Esophagus muscularis mucosa (tissue), 4 donors: ENCODE measurements around the gene DEDD2. TPM values are rescaled to one million over a fixed set of nuclear protein-coding genes. Genes with fewer than 3 reads are reported as not detected.

Experiments used
- DNase-seq: peaks from one replicate; pipeline ENCODE4 v3.0.0-alpha.2; 2017; ENCODE audit errors: extremely low spot score
- H3K27ac ChIP-seq, 4 donors: fragments of 200-600 bp; sonication (generic); replicated peaks in 1 of 4; 1 replicate in 3 of 4; 2 replicates in 1 of 4; pipeline ENCODE4 v1.5.1; 2016 to 2019; ENCODE audit warnings: mild to moderate bottlenecking in 1 of 4
- H3K27me3 ChIP-seq, 4 donors: fragments of 200-600 bp; sonication (generic); one replicate each; pipeline versions ENCODE4 v1.5.1 to v1.6.0; 2016 to 2019
- H3K36me3 ChIP-seq, 4 donors: fragments of 200-600 bp; sonication (generic); one replicate each; pipeline ENCODE4 v1.5.1; 2016 to 2019
- H3K4me1 ChIP-seq, 4 donors: fragments of 200-600 bp; sonication (generic); one replicate each; pipeline ENCODE4 v1.5.1; 2016 to 2019
- H3K4me3 ChIP-seq, 4 donors: fragments of 200-600 bp; sonication (generic); 1 replicate in 2 of 4; 2 replicates in 2 of 4; pipeline ENCODE4 v1.5.1; 2016 to 2019; ENCODE audit warnings: mild to moderate bottlenecking in 4 of 4, moderate library complexity in 1 of 4
- H3K9me3 ChIP-seq, 4 donors: fragments of 200-600 bp; sonication (generic); 1 replicate in 3 of 4; 2 replicates in 1 of 4; pipeline ENCODE4 v1.5.1; 2016 to 2019
- EP300 ChIP-seq: sonication (generic); formaldehyde crosslinking; IDR thresholded peaks from one replicate; pipeline ENCODE4 v1.6.1; 2017; ENCODE audit warnings: antibody characterized with exemption
- POLR2A ChIP-seq: fragments of 450-650 bp; IDR thresholded peaks from one replicate; pipeline ENCODE4 v1.6.1; 2017; ENCODE audit warnings: antibody characterized with exemption, moderate library complexity, mild to moderate bottlenecking, low read depth
- POLR2AphosphoS5 ChIP-seq, 2 donors: sonication (generic); formaldehyde crosslinking; IDR thresholded peaks; one replicate each; pipeline ENCODE4 v1.6.1; 2017; ENCODE audit warnings: antibody characterized with exemption in 2 of 2
- WGBS: methylation state at CpG from one replicate; pipeline ENCODE4 v1.1.5; 2018; 5-methylcytosine and 5-hydroxymethylcytosine counted together
- intact Hi-C: fragments of 100-400 bp; cut with DNase I; formaldehyde crosslinking; loops from one replicate; pipeline ENCODE4 v1.15.1; 2023
- total RNA-seq, 4 donors: library from RNA; depleted of rRNA; stranded (reverse); fragments of >200 nt; gene quantifications; one replicate each; pipeline versions ENCODE4 v1.1.0 to v1.2.1, GENCODE V29; 2016
- TF ChIP-seq, protein P1 (sequence below), 3 experiments: fragments of 200-600 bp in 2 of 3; fragments of 450-650 bp in 1 of 3; sonication (generic) in 2 of 3; IDR thresholded peaks; one replicate each; pipeline ENCODE4 v1.5.1; 2017 to 2019; ENCODE audit warnings: antibody characterized with exemption in 3 of 3, mild to moderate bottlenecking in 2 of 3, moderate library complexity in 1 of 3

DEDD2 gene
- total RNA-seq, 4 donors from 2014 or later: 22.0 to 42.1 (median 31.2) TPM

DNA sequence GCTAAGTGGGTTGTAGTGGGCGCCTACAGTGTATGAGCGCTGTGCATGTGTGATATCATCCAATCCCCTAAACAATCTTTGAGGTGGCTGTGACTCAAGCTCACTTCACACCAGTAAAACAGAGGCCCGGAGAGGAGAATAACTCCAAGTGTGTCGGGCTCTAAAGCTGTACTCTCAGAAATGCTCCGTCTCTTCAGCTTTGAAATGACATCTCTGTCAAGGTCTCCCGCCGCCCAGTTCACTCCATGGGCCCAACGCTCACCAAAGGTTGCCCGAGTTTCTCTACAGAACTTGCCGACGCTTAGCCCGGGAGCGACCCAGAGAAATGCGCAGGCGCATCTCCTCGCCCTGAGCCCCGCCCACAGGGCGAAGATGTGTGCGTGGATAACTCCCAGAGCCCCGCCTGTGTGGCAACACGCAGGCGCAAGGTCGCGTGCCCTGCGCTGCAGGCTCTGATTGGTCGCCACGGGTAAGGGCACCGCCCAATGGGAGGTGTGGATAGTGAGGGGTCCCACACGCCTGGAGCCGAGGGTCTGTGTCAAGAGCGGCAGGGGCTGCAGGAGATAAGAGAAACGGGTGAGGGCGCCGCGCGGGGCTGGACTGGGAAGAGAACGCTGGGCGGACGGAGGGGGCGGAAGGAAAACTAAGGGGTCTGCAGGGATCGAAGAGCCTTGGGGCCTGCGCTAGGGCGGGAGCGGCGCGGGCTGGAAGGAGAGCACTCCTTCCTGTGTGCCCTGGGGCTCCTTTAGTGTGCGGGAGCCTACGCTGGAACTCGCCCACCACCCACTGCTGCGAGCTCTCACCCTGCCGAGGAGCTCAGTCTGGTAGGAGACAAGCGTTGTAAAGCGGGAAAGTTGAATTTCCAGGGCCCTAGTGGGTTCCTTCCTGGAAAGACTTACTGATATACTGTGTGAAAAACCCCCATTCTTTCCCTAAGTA lies 2.6 kb upstream of the DEDD2 start, which contains the start of gene ZNF526:
Gene ZNF526, plus strand, starts transcription at position 501 of the 939 bp plus-strand sequence. CDS start 4,092 bp downstream, outside the sequence.
- H3K27ac ChIP-seq: peak within 1 kb of the TSS; percentile 85 to 93 (median 88)
- WGBS: under 1% methylated on average over 41 of the region's 53 CpGs
- H3K4me3 ChIP-seq: peak within 1 kb of the TSS; percentile 66 to 84 (median 76)
- no peaks in the 10 kb centered on the region for H3K27me3 ChIP-seq
- DNase-seq: peak; percentile 99
- intact Hi-C loops: no loop called here
- H3K9me3 ChIP-seq: no peaks in the 10 kb centered on the region
- TF ChIP-seq POLR2AphosphoS5 (IDR thresholded peaks at IDR 0.05) (peak; percentile 92 to 98), EP300 (no peak), POLR2A (peak; percentile 38)
- TF ChIP-seq, protein P1, sequence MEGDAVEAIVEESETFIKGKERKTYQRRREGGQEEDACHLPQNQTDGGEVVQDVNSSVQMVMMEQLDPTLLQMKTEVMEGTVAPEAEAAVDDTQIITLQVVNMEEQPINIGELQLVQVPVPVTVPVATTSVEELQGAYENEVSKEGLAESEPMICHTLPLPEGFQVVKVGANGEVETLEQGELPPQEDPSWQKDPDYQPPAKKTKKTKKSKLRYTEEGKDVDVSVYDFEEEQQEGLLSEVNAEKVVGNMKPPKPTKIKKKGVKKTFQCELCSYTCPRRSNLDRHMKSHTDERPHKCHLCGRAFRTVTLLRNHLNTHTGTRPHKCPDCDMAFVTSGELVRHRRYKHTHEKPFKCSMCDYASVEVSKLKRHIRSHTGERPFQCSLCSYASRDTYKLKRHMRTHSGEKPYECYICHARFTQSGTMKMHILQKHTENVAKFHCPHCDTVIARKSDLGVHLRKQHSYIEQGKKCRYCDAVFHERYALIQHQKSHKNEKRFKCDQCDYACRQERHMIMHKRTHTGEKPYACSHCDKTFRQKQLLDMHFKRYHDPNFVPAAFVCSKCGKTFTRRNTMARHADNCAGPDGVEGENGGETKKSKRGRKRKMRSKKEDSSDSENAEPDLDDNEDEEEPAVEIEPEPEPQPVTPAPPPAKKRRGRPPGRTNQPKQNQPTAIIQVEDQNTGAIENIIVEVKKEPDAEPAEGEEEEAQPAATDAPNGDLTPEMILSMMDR (IDR thresholded peaks at IDR 0.05): no peak
- peaks cover 9 to 19% (median 14%) of the 10 kb centered on the region in 4 donors for H3K36me3 ChIP-seq
- peaks cover 33 to 65% (median 59%) of the 10 kb centered on the region in 4 donors for H3K4me1 ChIP-seq

DNA sequence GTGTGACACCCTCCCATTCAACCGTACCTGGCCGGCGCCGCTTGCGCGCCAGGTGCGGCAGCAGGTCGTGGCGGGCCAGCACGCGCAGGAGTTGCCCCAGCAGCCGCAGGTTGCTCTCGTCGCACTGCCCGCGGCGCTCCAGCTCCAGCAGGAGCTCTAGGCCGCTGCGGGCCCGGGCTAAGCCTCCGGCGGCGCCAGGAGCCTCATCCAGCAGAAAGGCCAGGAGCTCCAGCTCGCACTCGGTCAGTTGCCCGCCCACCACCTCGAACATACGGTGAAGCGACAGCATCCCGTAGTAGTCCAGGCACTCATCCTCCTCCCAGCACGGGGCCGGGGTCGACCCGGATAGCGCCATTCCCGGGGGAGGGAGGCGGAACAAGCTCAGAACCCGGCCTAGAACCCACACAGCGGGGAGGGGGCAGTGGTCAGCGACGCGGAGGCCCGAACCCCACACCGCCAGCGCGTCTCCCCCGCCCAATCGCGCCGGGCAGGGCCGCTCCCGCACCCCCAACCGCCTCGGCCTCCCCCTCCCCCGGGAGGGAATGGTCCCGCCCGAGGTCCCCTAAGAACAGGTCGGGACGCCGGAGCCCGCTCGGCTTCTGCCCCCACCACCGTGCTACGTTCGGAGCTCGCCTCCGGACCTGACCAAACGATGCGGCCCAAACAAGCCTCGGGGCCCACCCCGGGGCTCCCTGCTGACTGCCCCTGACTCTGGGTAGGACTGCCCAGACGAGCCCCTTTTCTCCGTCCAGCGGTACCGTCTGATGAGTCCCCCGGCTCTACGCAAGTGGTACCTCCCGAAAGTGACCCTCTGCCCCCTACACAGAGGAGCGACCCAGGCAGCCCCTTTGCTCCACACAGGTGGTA lies 591 bp downstream of the DEDD2 start:
- H3K9me3 ChIP-seq: no peaks in the 10 kb centered on the region
- intact Hi-C loops: no loop called here
- TF ChIP-seq EP300: no peak
- TF ChIP-seq POLR2AphosphoS5 (IDR thresholded peaks at IDR 0.05): peak in 1 of 2 donors; percentile 19
- no peak for TF ChIP-seq POLR2A
- TF ChIP-seq, protein P1 (IDR thresholded peaks at IDR 0.05): peak in 1 of 3 experiments; percentile 8
- peaks cover 33 to 68% (median 55%) of the 10 kb centered on the region in 4 donors for H3K4me1 ChIP-seq
- H3K36me3 ChIP-seq: peaks cover 0 to 37% (median 27%) of the 10 kb centered on the region in 4 donors
- 3% methylated on average over 31 of the region's 79 CpGs for WGBS
- H3K27ac ChIP-seq: peak overlapping the region; percentile 85 to 93 (median 88)
- DNase-seq: no peak
- no peaks in the 10 kb centered on the region for H3K27me3 ChIP-seq
- H3K4me3 ChIP-seq: peak overlapping the region; percentile 69 to 94 (median 86)

DNA sequence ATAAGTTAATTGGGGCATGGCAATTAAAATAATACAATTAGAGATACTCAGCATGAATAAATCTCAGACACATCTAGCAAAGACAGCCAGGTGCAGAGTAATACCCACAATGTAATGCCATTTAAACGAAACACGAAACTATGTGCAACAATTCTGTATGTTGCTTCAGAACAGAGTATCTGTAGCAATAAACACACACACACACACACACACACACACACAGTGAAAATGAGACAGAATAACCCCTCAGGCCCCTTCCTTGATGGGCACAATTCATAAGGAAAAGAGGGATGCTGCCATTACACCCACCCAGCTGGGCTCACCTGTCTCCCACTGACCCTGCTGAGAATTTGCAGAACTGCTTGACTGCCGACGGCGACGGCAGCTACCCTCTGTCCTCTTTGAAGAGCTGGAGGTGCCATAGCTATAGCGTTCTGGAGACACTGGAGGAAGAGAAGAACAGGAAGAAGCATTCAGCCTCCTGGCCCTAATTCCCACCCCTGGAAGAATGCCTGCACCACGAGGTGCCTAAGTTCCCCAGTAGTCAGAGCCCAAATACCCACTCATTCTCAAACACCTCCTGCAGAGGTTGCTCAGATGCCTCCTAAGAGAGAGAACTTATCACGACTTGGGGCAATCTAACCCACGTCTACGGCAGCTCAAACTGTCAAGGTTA lies 2.5 kb downstream of the DEDD2 start:
- no peak for DNase-seq
- peaks cover 25 to 54% (median 40%) of the 10 kb centered on the region in 4 donors for H3K4me1 ChIP-seq
- WGBS: 97% methylated on average over 9 of the region's 11 CpGs

DNA sequence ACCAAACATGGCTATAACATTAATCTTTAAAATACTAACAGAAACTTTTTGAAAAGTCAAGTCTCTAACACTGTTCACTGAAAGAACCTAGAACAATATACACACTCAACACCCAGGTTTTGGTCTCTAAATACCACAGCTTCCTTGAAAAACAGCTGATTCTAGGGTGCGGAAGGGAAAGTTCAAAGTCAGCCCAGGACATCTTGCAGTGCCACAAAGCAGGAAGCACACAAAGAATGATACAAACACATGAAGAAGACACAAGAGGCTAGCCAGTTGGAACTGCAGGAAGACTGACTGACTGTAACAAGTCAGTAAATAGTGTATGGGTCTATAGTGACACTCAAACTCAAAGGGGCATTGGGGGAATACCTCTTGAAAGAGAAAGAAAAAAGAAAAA lies 4.6 kb downstream of the DEDD2 start:
- TF ChIP-seq POLR2AphosphoS5 (IDR thresholded peaks at IDR 0.05) (no peak), POLR2A (no peak), EP300 (no peak)
- TF ChIP-seq, protein P1 (IDR thresholded peaks at IDR 0.05): no peak
- H3K4me1 ChIP-seq: peaks cover 11 to 35% (median 21%) of the 10 kb centered on the region in 4 donors
- H3K36me3 ChIP-seq: peaks cover 26 to 77% (median 61%) of the 10 kb centered on the region in 4 donors
- H3K4me3 ChIP-seq: no peak overlapping the region
- no peaks in the 10 kb centered on the region for H3K9me3 ChIP-seq
- H3K27me3 ChIP-seq: no peaks in the 10 kb centered on the region
- no peak overlapping the region for H3K27ac ChIP-seq
- 93% methylated on average over 1 of the region's 1 CpG for WGBS
- no peak for DNase-seq
- intact Hi-C loops: no loop called here

More for the DNA sequence above, 2.5 kb downstream of the DEDD2 start:
- intact Hi-C loops: no loop called here
- TF ChIP-seq POLR2A (no peak), POLR2AphosphoS5 (IDR thresholded peaks at IDR 0.05) (no peak), EP300 (no peak)
- TF ChIP-seq, protein P1 (IDR thresholded peaks at IDR 0.05): no peak
- Histone ChIP-seq H3K27ac (no peak overlapping the region), H3K36me3 (peaks cover 6 to 57% (median 41%) of the 10 kb centered on the region in 4 donors), H3K9me3 (no peaks in the 10 kb centered on the region), H3K4me3 (no peak overlapping the region), H3K27me3 (no peaks in the 10 kb centered on the region)
